ENCODE measurements around the gene SINHCAF.
"Not testable (repeated sequence)": the region's sequence is repeated elsewhere in the genome, so short reads cannot be mapped to it uniquely, and the experiment has no call there.

Gene SINHCAF

DNA sequence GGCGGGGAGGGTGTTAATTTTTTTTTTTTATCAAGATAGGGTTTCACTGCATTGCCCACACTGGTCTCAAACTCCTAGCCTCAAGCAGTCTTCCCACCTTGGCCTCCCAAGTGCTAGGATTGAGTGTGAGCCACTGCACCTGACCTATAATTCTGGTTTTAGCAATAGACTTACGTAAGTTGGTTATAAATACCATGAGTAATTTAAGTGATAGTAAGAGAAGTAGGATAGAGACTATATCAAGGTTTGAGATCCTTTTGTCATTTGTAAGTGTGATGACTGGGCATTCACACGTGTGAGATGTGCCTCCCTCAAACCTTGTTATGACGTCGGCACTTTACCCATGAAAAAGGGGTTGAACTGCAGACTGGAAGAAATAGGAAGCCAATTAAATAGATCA, 22.5 kb downstream of the SINHCAF start:
- DNase-seq, result no peak

DNA sequence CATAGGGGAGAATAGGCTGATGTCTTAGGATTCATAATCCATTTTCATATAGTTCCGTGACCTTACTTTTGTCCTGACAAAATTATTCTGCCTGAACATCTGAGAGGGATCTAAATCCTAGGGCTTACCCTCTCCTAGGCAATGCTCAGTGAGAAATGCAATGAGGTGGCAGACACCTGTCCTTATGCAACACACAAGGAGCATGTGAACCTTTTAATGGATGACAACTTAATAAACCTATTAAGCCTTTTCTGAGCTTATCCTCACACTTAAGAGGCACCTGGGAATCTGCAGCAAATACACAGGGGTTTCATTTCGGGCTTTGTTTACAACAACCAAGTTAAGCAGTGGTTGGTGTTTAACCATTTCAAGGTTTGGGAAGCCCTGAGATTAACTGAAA, 24.6 kb downstream of the SINHCAF start:
- DNase-seq, result no peak

DNA sequence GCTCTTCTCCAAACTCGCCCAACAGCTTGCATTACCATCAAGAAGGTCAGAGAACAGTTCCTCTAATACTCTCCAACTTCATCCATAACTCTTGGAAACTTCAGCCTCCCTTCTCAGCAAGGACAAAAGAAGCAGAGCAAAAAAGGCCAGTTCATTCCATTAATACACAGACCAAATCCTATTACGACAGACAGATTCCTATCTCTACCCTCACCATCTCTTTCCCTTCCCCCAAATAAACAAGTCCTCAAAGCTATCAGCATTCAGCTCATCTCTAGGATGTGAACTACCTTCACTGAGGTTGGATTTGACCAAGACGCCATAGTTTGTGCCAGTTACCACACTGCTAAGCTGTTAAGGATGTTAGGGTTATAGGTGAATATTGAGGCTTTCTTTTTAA, 25.2 kb downstream of the SINHCAF start:
- DNase-seq, result no peak

DNA sequence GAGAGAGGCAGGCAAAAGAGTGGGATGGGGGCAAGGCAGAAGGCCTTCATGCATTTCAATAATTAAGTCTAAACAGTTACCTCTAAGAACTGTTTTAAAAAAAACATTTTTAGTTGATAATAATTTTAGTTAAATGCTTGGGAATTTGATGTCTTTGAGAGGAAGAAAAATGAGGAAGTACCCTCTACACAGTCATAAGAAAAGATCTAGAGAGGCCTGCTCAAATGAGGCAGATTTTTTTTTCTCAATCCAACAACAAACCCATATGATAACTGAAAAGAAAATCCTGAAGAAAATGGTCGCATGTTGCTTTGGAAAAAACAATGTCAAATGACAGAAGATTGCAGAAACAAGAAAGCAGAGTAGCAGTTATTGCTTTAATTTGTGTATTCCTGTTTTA, 25.6 kb downstream of the SINHCAF start:
- DNase-seq, result no peak

DNA sequence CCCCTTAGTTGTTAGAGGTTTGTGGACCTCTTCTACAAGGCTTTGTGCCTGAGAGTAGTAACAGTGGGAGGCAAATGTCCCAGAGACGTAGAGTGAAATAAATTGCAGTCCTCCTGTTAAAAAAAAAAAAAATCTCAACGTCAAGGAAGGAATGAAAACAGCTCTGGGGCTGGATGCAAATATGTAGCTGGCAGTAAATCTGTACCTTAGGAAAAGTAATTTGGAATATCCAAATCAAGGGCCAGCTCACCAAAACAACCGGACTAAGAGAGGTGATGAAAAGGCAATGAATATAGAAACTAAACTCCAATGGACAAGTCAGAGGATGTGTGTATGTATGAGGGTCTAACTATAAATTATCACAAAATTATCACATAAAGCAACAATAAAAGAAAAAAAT, 27.0 kb downstream of the SINHCAF start:
- DNase-seq, result no peak

DNA sequence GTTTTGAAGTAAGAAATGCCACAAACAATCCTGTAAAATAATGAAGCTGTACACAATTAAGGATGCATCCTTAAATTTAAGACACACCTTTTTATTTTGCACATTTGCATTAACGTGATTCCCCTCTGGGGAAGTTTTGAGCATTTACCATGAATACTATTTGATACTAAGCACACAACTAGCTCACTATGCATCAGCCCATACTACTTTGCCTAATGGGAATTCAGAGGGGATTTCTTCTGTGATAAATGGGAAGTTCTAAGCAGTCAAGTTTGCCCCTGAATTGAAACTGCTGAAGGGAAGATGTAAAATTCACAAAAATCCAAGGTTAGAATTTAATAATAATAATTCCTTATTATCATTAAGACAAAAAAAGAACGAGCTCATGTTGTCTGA, 27.4 kb downstream of the SINHCAF start:
- no peak for DNase-seq

DNA sequence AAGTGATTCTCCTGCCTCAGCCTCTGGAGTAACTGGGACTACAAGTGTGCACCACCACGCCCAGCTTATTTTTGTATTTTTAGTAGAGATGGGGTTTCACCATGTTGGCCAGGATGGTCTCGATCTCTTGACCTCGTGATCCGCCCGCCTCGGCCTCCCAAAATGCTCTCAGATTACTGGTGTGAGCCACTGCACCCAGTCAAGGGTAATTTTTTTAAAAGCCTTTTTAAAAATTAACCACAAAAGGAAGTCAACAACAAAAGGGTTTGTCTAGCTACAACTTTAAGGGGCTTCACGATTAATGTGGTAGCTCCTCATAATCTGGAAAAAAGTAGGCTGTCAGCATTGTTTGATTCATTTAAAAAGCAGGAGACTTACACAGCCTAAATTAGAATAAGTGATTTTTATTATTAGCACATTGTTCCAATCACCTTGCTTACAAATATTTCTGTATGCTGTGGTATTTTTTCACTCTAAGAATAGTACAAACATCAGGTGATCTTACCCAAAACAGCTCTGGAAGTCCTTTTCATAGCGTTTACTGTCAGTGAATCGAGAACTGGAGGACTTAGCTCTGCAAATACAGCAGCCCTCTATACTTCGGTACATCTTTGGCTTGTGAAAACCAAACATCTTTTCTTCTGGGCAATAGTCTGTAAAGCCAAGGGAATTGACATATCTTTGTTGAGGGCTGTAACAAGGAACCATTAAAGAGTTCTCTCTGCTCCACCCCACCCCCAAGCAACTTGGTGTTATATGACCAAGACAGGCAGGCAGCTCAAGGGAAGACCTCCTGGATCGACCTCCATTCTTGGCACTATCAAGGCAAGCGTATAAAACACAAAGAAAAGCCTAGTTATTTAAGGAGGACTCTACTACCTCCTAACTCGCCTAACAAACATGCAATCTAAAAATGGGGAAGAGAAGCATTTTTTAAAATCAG, 28.1 kb downstream of the SINHCAF start:
- DNase-seq, result no peak

DNA sequence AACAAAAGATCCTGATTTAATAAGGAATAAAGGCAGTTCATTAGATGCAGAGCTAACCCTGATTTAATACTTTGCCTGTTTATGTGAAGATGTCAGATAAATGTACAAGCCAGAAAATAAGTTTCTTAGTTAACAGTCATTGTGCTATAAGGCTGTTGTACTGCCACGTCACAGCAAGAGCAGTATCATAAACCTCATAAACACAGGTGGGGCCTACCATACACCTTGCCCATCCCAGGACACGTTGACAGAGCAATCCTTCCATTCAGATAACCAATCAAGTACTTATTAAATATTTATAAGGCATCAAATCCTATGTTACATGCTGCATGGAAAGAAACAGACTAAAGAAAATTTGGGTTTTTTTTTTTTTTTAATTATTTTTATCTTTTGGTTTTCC, 36.5 kb downstream of the SINHCAF start:
- no peak for DNase-seq

DNA sequence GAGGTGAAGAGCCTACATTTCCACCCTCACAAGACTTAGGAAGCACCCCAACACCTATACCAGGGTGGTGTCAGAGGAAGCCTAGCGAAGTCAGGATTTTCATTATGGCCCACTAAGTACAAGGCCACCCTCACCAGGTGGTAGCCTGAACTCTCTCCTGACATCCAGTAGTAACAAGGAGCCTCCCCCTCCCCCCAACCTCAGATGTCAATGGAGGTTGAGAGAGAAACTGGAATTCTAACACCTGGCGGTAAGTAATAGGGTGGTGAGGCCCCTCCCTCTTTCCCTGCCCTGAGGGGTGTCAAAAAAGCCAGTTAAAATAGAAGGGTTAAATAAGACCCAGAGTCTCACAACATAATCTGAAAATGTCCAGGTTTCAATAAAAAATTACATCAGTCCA, 37.6 kb downstream of the SINHCAF start:
- no peak for DNase-seq

DNA sequence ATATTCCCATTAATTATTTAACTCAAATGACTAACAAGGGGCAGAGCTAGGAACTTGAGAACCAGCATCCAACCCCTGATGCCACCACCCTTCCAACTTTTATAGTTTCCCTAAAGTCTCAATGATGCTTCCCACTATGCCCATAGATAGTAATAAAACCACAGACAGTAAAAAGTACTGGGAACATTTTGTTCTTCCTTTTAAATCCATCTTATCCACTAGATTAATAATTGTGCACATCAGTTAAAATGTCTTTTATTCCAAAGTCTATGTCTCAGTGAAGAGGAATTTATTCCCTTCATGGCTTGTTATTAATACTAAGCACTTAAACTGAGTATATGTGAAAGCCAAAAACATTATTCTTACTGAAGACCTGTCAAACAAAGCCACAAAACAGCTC, 45.8 kb downstream of the SINHCAF start:
- no peak for DNase-seq

DNA sequence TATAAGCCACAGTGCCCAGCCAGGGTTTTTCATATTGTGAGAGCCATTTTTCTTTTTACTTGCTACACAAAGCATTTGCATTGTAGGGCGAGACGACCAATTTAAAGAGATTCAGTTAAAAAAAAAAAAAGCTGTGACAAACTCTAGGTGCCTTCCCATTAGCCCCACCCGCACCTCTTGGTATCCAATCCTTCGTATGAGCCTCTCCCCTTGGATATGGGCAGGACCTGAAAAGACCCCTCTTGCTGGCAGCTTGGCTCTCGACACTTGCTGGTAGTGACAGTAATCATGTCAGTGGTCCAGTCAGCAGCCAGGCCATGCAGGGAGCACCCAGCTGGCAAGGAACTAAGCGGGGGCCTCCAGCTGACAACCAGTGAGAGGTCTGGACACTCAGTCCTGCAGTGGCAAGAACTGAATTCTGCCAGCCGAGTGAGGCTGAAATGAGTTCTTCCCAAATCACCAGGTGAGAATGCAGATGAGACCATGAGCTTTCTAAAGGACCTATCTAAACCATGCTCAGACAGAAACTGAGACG, 46.5 kb downstream of the SINHCAF start:
- no peak for DNase-seq

DNA sequence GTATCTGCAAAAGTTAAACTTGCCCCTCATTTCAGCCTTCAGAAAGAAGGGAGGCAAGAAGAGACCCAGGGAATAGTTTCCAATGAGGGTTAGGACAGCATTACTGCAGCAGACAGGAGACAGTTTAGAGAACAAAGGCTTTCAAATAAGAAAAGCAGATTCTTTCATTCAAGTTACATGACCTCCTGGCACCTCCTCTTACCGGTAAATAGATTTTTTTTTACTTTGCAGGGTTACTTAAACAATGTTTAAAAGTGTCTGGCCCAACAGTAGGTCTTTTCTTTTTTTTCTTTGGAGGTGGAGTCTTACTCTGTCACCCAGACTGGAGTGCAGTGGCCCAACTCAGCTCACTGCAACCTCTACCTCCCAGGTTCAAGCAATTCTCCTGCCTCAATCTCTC, 47.1 kb downstream of the SINHCAF start:
- DNase-seq, result no peak

DNA sequence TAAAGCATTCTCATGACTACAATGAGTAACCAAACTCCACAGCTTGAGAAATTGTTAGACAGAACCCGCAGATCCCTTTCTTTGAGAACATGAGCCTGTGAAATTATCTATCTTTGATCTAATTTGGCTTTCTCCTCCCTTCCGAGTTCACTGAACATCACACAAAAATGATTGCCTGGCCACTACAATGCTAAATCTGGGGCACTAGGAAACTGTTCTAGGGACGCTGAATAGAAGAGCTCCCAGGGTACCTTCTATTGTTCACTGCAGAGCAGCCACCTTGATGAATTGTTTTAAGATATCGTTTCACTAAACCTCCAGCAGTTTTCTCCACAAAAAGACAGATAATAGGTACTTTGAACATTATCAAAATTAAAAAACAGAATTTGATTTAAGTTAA, 47.5 kb downstream of the SINHCAF start:
- DNase-seq, result no peak

DNA sequence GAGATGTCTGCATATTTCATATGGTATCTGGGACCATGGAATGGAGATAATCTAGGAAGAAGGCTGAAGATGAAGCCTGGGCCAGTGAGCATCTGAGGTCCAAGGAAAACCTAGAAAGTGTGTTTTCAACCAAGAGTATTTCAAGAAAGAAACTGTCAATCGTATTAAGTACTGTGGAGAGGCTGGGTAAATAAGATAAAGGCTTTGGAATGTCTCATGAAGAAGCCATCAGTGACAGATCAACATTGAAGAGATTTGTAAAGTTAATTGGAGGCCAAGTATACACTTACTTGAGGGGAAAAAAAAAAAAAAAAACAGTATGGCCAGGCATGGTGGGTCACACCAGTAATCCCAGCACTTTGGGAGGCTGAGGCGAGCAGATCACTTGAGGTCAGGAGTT, 48.9 kb downstream of the SINHCAF start:
- DNase-seq, result no peak

DNA sequence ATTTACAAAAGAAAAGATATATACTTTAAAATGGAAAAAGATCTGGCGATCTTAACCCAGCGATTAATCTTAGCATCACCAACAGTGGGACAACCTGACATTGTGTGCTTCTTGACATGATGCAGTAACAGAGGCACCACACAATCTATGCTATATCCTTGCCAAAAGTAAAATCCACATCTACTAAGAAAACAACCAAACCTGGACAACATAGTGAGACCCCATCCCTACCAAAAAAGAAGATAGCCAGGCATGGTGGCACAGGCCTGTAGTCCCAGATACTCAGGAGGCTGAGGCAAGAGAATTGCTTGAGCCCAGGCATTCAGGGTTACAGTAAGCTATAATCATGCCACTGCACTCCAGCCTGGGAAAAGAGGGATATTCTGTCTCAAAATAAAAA, 50.5 kb downstream of the SINHCAF start:
- DNase-seq, result no peak

DNA sequence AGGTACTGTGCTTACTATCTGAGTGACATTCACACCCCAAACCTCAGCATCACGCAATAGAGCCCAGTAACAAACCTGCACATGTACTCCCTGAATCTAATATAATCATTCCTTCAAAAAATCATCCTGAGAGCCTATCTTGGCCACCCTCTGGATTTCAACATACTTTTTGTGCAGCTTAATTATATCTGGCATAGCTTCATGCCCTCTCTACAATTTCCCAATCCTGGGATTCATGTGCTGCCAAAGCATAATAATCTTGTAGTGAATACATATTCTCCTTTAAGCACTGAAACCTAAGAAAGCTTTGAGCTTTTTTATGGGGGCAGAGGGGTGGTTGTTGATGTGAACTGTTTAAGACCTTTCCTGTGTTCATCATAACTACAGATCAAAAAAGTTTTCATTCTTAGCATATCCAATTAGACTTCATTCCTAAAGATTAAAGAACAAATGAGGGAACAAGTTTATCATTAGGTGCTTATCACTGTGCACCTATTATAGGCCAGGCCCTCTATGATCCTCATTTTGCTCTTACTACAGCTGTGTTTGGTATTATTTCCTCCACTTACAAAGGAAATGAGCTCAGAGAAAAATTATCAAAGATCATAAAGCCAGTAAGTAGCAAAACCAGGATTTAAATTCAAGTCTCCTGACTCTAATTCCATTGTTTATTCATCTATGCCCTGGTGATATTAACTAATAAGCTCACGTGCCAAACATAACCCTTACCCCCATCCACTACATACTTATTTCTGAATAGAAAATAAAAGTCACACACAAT, 51.2 kb downstream of the SINHCAF start:
- DNase-seq, result no peak

DNA sequence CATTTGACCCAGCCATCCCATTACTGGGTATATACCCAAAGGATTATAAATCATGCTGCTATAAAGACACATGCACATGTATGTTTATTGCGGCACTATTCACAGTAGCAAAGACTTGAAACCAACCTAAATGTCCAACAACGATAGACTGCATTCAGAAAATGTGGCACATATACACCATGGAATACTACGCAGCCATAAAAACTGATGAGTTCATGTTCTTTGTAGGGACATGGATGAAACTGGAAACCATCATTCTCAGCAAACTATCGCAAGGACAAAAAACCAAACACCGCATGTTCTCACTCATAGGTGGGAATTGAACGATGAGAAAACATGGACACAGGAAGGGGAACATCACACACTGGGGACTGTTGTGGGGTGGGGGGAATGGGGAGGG, 52.2 kb downstream of the SINHCAF start:
- DNase-seq, result not testable (repeated sequence)

DNA sequence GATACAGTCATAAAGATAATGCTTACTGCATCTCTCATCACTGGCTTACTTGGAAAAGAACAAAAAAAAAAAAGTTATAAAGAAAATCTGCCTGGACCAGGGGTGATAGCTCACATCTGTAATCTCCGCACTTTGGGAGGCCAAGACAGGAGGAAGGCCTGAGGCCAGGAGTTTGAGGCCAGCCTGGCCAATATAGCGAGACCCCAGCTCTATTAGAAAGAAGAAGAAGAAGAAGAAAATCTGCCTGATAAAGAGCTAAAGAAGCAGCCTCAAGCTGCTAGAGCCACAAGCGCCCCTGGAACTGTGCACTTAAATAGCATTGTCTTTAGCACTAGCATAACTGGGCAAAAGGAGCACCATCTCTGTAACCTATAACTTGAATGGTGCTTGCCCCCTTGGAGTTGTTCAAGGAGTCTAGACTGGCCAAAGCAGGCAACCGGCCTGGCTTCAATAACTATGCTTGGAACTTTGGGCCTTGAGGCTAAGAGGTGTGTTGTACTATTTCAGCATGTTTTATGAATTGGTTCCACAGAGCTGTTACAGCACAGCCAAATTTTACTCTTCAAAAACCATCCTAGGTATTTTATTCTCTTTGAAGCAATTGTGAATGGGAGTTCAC, 53.2 kb downstream of the SINHCAF start:
- no peak for DNase-seq

DNA sequence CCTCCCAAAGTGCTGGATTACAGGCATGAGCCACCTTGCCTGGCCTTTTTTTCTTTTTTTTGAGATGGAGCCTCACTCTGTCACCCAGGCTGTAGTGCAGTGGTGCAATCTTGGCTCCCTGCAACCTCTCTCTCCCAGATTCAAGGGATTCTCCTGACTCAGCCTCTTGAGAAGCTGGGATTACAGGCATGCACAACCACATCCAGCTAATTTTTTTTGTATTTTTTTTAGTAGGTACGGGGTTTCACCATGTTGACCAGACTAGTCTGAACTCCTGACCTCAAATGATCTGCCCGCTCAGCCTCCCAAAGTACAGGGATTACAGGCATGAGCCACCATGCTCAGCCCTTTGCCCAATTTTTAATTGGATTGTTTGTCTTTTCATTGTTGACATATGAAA, 58.0 kb downstream of the SINHCAF start:
- no peak for DNase-seq

DNA sequence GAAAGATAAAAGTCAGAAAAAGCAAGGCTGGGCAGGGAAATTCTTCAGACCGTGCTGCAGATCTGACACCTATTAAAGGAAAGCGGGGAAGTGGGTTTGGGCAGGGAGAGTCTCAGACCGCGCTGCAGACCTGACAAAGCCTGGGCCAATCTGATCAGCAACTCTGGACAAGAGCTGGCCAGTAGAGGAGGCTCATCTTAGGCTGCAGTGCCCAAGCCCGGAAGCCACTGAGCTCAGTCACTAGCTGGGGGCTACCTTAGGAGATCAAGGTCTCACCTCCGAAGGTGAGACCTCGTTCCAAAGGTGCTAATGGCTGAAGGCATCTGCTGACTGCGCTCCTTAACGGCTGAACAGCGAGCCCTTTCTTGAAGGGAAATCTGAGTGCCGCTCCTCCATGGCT, 60.2 kb downstream of the SINHCAF start:
- no peak for DNase-seq

DNA sequence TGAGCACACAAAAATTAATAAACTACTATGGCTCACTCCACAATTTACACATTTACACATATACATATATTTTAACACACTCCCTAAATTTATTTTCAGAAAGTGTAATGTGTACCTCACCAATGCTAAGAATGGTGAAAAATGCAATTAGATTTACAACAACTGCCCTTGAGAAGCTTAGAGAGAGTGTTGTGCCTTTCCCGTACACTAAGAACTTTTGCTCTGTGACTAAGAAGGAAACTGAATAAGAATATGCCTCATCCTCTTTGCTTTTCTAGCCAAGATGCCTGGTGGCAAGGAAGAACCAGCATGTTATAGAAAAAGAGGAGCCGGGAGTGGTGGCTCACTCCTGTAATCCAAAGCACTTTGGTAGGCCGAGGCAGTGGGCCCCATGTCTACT, 62.3 kb downstream of the SINHCAF start:
- no peak for DNase-seq

DNA sequence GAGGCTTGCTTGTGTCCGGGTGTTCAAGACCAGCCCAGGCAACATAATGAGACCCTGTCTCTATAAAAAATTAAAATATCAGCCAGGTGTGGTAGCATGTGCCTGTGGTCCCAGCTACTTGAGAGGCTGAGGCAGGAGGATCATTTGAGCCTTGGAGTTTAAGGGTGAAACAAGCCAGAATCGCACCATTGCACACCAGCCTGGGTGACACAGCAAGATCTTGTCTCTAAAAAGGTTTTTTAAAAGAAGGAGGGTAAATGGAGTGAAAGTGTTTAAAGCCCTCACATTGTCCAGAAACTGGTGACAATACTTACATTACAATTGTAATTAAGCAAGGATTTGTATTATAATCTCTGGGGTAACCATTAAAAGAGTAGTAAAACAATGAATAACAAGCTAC, 64.2 kb downstream of the SINHCAF start:
- DNase-seq, result no peak

DNA sequence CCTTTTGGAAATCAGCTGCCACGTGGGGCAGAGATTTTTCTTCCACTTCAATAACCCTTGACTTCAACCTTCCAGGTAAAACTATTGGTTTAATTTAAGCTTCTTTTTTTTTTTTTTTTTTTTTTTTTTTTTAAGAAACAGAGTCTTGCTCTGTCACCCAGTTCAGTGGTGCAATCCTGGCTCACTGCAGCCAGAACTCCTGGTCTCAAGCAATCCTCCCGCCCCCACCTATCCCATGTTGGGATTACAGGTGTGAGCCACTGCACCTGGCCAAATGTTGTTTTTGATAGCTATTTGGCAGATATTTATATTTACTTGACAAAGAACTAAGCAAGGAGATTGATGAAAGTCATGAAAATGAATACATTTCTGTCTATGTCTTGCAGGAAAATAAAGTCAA, 65.1 kb downstream of the SINHCAF start:
- no peak for DNase-seq
